H9 (cell line): Measurements from ENCODE around the gene CXCL9. TPM values are rescaled to one million over a fixed set of nuclear protein-coding genes. Genes with fewer than 3 reads are reported as not detected.

Source experiments
- DNase-seq: peaks from one replicate; pipeline ENCODE4 v3.0.0-alpha.2; 2017
- H2AFZ ChIP-seq: one replicate; pipeline ENCODE4 v1.6.1; 2013; ENCODE audit warnings: mild to moderate bottlenecking, low read length, control low read depth, moderate library complexity
- H2AK5ac ChIP-seq: 2 replicates; pipeline ENCODE4 v1.6.1; 2013; ENCODE audit warnings: low read length, control low read depth, mixed read lengths; ENCODE audit not compliant: insufficient read length
- H2BK120ac ChIP-seq: one replicate; pipeline ENCODE4 v1.6.1; 2013; ENCODE audit warnings: low read depth, mild to moderate bottlenecking, low read length, control low read depth, inconsistent platforms; ENCODE audit not compliant: poor library complexity, severe bottlenecking
- H2BK12ac ChIP-seq: 2 replicates; pipeline ENCODE4 v1.6.1; 2013; ENCODE audit warnings: low read length, control low read depth, mixed read lengths, low read depth; ENCODE audit not compliant: insufficient read length
- H2BK15ac ChIP-seq: 2 replicates; pipeline ENCODE4 v1.6.1; 2013; ENCODE audit warnings: low read depth, low read length, control low read depth
- H2BK20ac ChIP-seq: one replicate; pipeline ENCODE4 v1.6.1; 2013; ENCODE audit warnings: low read depth, mild to moderate bottlenecking, low read length, control low read depth, inconsistent platforms; ENCODE audit not compliant: poor library complexity, severe bottlenecking
- H2BK5ac ChIP-seq: 2 replicates; pipeline ENCODE4 v1.6.1; 2013; ENCODE audit warnings: low read length, control low read depth, mixed read lengths; ENCODE audit not compliant: insufficient read length
- H3K14ac ChIP-seq: 2 replicates; pipeline ENCODE4 v1.6.1; 2013; ENCODE audit warnings: low read length, control low read depth; ENCODE audit not compliant: insufficient read depth
- H3K18ac ChIP-seq: 2 replicates; pipeline ENCODE4 v1.6.1; 2013; ENCODE audit warnings: low read depth, mild to moderate bottlenecking, mixed read lengths, low read length, control low read depth; ENCODE audit not compliant: insufficient read length
- H3K23ac ChIP-seq: 2 replicates; pipeline ENCODE4 v1.6.1; 2013; ENCODE audit warnings: low read length, control low read depth, mixed read lengths, low read depth; ENCODE audit not compliant: insufficient read length
- H3K23me2 ChIP-seq: 2 replicates; pipeline ENCODE4 v1.6.1; 2013; ENCODE audit warnings: low read depth, mild to moderate bottlenecking, mixed read lengths, low read length, control low read depth; ENCODE audit not compliant: insufficient read length, poor library complexity, severe bottlenecking
- H3K27ac ChIP-seq: 2 replicates; pipeline ENCODE4 v1.5.1; 2013; ENCODE audit warnings: low read length, control low read depth, mixed read lengths, low read depth; ENCODE audit not compliant: insufficient read length
- H3K27me3 ChIP-seq: 2 replicates; pipeline ENCODE4 v1.6.1; 2013; ENCODE audit warnings: low read length, control low read depth, inconsistent platforms; ENCODE audit not compliant: insufficient read depth
- H3K4ac ChIP-seq: 2 replicates; pipeline ENCODE4 v1.6.1; 2013; ENCODE audit warnings: low read depth, mild to moderate bottlenecking, control low read depth, inconsistent platforms, low read length, moderate library complexity
- H3K4me1 ChIP-seq: 2 replicates; pipeline ENCODE4 v1.6.1; 2013; ENCODE audit warnings: low read length, control low read depth, inconsistent platforms; ENCODE audit not compliant: insufficient read depth
- H3K4me2 ChIP-seq: 2 replicates; pipeline ENCODE4 v1.6.1; 2013; ENCODE audit warnings: low read length, control low read depth, mixed read lengths; ENCODE audit not compliant: insufficient read length, insufficient read depth
- H3K56ac ChIP-seq: 2 replicates; pipeline ENCODE4 v1.6.1; 2013; ENCODE audit warnings: low read depth, mild to moderate bottlenecking, mixed read lengths, low read length, control low read depth; ENCODE audit not compliant: insufficient read length
- H3K79me1 ChIP-seq: 2 replicates; pipeline ENCODE4 v1.6.1; 2013; ENCODE audit warnings: low read depth, mild to moderate bottlenecking, moderate library complexity, low read length, control low read depth, inconsistent platforms; ENCODE audit not compliant: insufficient read depth, poor library complexity, severe bottlenecking
- H3K79me2 ChIP-seq: 2 replicates; pipeline ENCODE4 v1.6.1; 2013; ENCODE audit warnings: low read length, control low read depth, inconsistent platforms; ENCODE audit not compliant: insufficient read depth
- H3K9ac ChIP-seq: 2 replicates; pipeline ENCODE4 v1.6.1; 2013; ENCODE audit warnings: low read length, control low read depth, mixed read lengths; ENCODE audit not compliant: insufficient read length; ENCODE audit errors: extremely low read depth
- H3K9me3 ChIP-seq: one replicate; pipeline ENCODE4 v1.6.1; 2013; ENCODE audit warnings: low read depth, low read length, inconsistent platforms; ENCODE audit not compliant: control insufficient read depth
- H3T11ph ChIP-seq: one replicate; pipeline ENCODE4 v1.6.1; 2013; ENCODE audit warnings: mild to moderate bottlenecking, low read length, control low read depth, inconsistent platforms
- H4K20me1 ChIP-seq: one replicate; pipeline ENCODE4 v1.6.1; 2013; ENCODE audit not compliant: control insufficient read depth, insufficient read length, insufficient read depth
- H4K5ac ChIP-seq: 2 replicates; pipeline ENCODE4 v1.6.1; 2013; ENCODE audit warnings: low read depth, mild to moderate bottlenecking, mixed read lengths, low read length, control low read depth; ENCODE audit not compliant: insufficient read length
- H4K8ac ChIP-seq: replicated peaks from 2 replicates; pipeline ENCODE4 v1.6.1; 2013; ENCODE audit warnings: low read length, control low read depth, mixed read lengths, low read depth; ENCODE audit not compliant: insufficient read length
- H4K91ac ChIP-seq: 2 replicates; pipeline ENCODE4 v1.6.1; 2013; ENCODE audit warnings: low read depth, mild to moderate bottlenecking, moderate library complexity, mixed read lengths, low read length, control low read depth; ENCODE audit not compliant: insufficient read length
- H3K27ac Mint-ChIP-seq, 3 experiments: 2 replicates in 2 of 3; 3 replicates in 1 of 3; pipeline ENCODE4 v1.8.0; 2020 to 2021; ENCODE audit warnings: mixed read lengths in 3 of 3, mild to moderate bottlenecking in 1 of 3, moderate library complexity in 1 of 3
- H3K27me3 Mint-ChIP-seq: 2 replicates; pipeline ENCODE4 v1.8.0; 2021; ENCODE audit warnings: low read depth, mild to moderate bottlenecking, moderate library complexity, mixed read lengths
- H3K36me3 Mint-ChIP-seq, 3 experiments: 2 replicates in 2 of 3; 3 replicates in 1 of 3; pipeline ENCODE4 v1.8.0; 2020 to 2021; ENCODE audit warnings: low read depth in 3 of 3, mixed read lengths in 3 of 3; ENCODE audit not compliant: insufficient read depth in 1 of 3
- H3K4me1 Mint-ChIP-seq, 2 experiments: 2 replicates each; pipeline ENCODE4 v1.8.0; 2020; ENCODE audit warnings: mixed read lengths in 2 of 2
- H3K4me3 Mint-ChIP-seq, 2 experiments: 2 replicates in 1 of 2; 3 replicates in 1 of 2; pipeline ENCODE4 v1.8.0; 2020 to 2021; ENCODE audit warnings: mild to moderate bottlenecking in 2 of 2, mixed read lengths in 2 of 2, moderate library complexity in 1 of 2
- H3K9me3 Mint-ChIP-seq, 2 experiments: 2 replicates in 1 of 2; 3 replicates in 1 of 2; pipeline ENCODE4 v1.8.0; 2020; ENCODE audit warnings: mild to moderate bottlenecking in 2 of 2, mixed read lengths in 2 of 2, moderate library complexity in 1 of 2
- WGBS: extraction: QIAGEN DNeasy Blood & Tissue Kit; methylation state at CpG from one replicate; pipeline ENCODE4 v1.1.7; 2013; ENCODE audit warnings: missing lambda C conversion rate, low lambda C conversion rate, mixed read lengths; ENCODE audit not compliant: insufficient read length; ENCODE audit errors: extremely low coverage; 5-methylcytosine and 5-hydroxymethylcytosine counted together
- total RNA-seq: library from RNA; stranded (reverse); gene quantifications from 2 replicates; pipeline ENCODE4 v1.2.1, GENCODE V29; 2021
- TF ChIP-seq, protein P1 (sequence below): fragments of 200-600 bp; sonication (generic); conservative IDR thresholded peaks from 3 replicates; pipeline ENCODE4 v1.8.0; 2021; ENCODE audit warnings: antibody characterized with exemption, mild to moderate bottlenecking

CXCL9 gene
- total RNA-seq, 1 experiment from 2014 or later: not detected

DNA sequence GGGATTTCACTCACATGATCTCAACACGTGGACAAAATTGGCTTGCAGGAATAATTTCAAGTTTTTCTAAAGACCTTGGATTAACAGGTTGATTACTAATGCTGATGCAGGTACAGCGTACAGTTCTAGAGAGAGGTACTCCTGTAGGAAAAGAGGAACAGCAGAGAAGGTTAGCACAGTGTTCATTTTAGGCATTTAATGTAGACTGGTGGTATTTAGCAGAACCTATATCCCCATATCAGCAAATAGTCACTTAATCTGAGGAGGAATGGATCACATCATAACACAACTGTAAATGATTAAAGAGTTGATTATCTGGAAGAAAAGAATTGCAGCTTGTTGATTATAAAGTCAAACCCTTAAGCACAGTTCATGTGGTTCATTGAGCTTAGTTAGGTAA is 15.4 kb upstream of the CXCL9 start:
- Histone ChIP-seq H3T11ph (no peak overlapping the region), H3K56ac (no peak overlapping the region), H4K20me1 (no peaks in the 10 kb centered on the region), H3K27ac (no peak overlapping the region), H3K14ac (no peak overlapping the region), H2AK5ac (no peak overlapping the region), H2AFZ (no peak overlapping the region), H3K9me3 (no peaks in the 10 kb centered on the region), H4K91ac (no peak overlapping the region), H3K79me2 (no peaks in the 10 kb centered on the region), H2BK20ac (no peak overlapping the region), H4K8ac (no peak overlapping the region), H3K18ac (no peak overlapping the region), H2BK120ac (no peak overlapping the region), H2BK12ac (no peak overlapping the region), H3K23me2 (no peaks in the 10 kb centered on the region), H2BK5ac (no peak overlapping the region), H2BK15ac (no peak overlapping the region), H3K23ac (no peak overlapping the region), H3K79me1 (no peaks in the 10 kb centered on the region), H3K4me2 (no peak overlapping the region), H3K27me3 (no peaks in the 10 kb centered on the region), H3K9ac (no peak overlapping the region), H3K4ac (no peak overlapping the region), H3K4me1 (no peaks in the 10 kb centered on the region), H4K5ac (no peak overlapping the region)
- Mint-ChIP-seq H3K4me3 (no peak overlapping the region), H3K27me3 (peaks cover 2% of the 10 kb centered on the region; the same call in 1 of the 2 replicates), H3K4me1 (no peaks in the 10 kb centered on the region), H3K36me3 (no peaks in the 10 kb centered on the region), H3K9me3 (no peaks in the 10 kb centered on the region), H3K27ac (no peak overlapping the region)
- TF ChIP-seq, protein P1, sequence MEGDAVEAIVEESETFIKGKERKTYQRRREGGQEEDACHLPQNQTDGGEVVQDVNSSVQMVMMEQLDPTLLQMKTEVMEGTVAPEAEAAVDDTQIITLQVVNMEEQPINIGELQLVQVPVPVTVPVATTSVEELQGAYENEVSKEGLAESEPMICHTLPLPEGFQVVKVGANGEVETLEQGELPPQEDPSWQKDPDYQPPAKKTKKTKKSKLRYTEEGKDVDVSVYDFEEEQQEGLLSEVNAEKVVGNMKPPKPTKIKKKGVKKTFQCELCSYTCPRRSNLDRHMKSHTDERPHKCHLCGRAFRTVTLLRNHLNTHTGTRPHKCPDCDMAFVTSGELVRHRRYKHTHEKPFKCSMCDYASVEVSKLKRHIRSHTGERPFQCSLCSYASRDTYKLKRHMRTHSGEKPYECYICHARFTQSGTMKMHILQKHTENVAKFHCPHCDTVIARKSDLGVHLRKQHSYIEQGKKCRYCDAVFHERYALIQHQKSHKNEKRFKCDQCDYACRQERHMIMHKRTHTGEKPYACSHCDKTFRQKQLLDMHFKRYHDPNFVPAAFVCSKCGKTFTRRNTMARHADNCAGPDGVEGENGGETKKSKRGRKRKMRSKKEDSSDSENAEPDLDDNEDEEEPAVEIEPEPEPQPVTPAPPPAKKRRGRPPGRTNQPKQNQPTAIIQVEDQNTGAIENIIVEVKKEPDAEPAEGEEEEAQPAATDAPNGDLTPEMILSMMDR: no peak
- WGBS: no CpG with 5 or more reads among the region's 2 CpGs
- no peak for DNase-seq
